Endodermal cell (in vitro differentiated cells): ENCODE measurements around the gene SPOCK1. TPM values are rescaled to one million over a fixed set of nuclear protein-coding genes. Genes with fewer than 3 reads are reported as not detected.

Experiments
- DNase-seq: peaks from one replicate; pipeline ENCODE4 v3.0.0-alpha.2; 2017
- H3K27ac ChIP-seq: 2 replicates; pipeline ENCODE4 v1.5.1; 2013; ENCODE audit warnings: mild to moderate bottlenecking, low read depth, low read length, moderate library complexity
- H3K27me3 ChIP-seq: 2 replicates; pipeline ENCODE4 v1.6.1; 2013; ENCODE audit warnings: mild to moderate bottlenecking, low read length, moderate library complexity; ENCODE audit not compliant: insufficient read depth, control insufficient read depth, poor library complexity, severe bottlenecking
- H3K36me3 ChIP-seq: 2 replicates; pipeline ENCODE4 v1.7.0; 2013; ENCODE audit warnings: mild to moderate bottlenecking, low read length, moderate library complexity; ENCODE audit not compliant: control insufficient read depth, insufficient read depth
- H3K4me1 ChIP-seq: one replicate; pipeline ENCODE4 v1.7.0; 2013; ENCODE audit warnings: low read length; ENCODE audit not compliant: control insufficient read depth, insufficient read depth
- H3K4me3 ChIP-seq: 2 replicates; pipeline ENCODE4 v1.5.1; 2013; ENCODE audit warnings: mild to moderate bottlenecking, low read length, moderate library complexity
- H3K9ac ChIP-seq: 2 replicates; pipeline ENCODE4 v1.6.1; 2013; ENCODE audit warnings: mild to moderate bottlenecking, low read length, moderate library complexity; ENCODE audit not compliant: poor library complexity, severe bottlenecking; ENCODE audit errors: extremely low read depth
- H3K9me3 ChIP-seq: 2 replicates; pipeline ENCODE4 v1.6.1; 2013; ENCODE audit warnings: mild to moderate bottlenecking, low read length, moderate library complexity; ENCODE audit not compliant: control insufficient read depth
- H3K27ac Mint-ChIP-seq: 2 replicates; pipeline ENCODE4 v1.8.0; 2020; ENCODE audit warnings: mixed read lengths
- H3K27me3 Mint-ChIP-seq: 2 replicates; pipeline ENCODE4 v1.8.0; 2021; ENCODE audit warnings: mild to moderate bottlenecking, mixed read lengths; ENCODE audit not compliant: insufficient read depth
- H3K36me3 Mint-ChIP-seq: 2 replicates; pipeline ENCODE4 v1.8.0; 2020; ENCODE audit warnings: low read depth, mixed read lengths
- H3K4me1 Mint-ChIP-seq: 2 replicates; pipeline ENCODE4 v1.8.0; 2020; ENCODE audit warnings: mixed read lengths
- H3K4me3 Mint-ChIP-seq: 2 replicates; pipeline ENCODE4 v1.8.0; 2020; ENCODE audit warnings: mild to moderate bottlenecking, moderate library complexity, mixed read lengths
- H3K9me3 Mint-ChIP-seq: 2 replicates; pipeline ENCODE4 v1.8.0; 2020; ENCODE audit warnings: mild to moderate bottlenecking, mixed read lengths
- CTCF ChIP-seq: fragments of 200-600 bp; sonication (generic); conservative IDR thresholded peaks from 2 replicates; pipeline ENCODE4 v1.5.0; 2021; ENCODE audit warnings: antibody characterized with exemption, mild to moderate bottlenecking
- WGBS, 2 experiments: methylation state at CpG; one replicate each; pipeline versions ENCODE4 v1.1.5 to v1.1.7; 2013; ENCODE audit warnings: missing lambda C conversion rate in 2 of 2, mixed read lengths in 1 of 2; ENCODE audit not compliant: insufficient coverage in 1 of 2, insufficient read length in 1 of 2; 5-methylcytosine and 5-hydroxymethylcytosine counted together
- total RNA-seq, 2 donors: library from RNA; stranded (reverse); fragmentation: NEBNext Ultra II Directional in 1 of 2; extraction: Animal tissue kit (Norgen Biotek cat#: 25700) in 1 of 2; gene quantifications; 2 replicates in 1 of 2; 3 replicates in 1 of 2; pipeline ENCODE4 v1.2.1, GENCODE V29; 2021

Gene SPOCK1
- total RNA-seq, 2 donors from 2014 or later = 25.8 to 39.8 TPM

DNA sequence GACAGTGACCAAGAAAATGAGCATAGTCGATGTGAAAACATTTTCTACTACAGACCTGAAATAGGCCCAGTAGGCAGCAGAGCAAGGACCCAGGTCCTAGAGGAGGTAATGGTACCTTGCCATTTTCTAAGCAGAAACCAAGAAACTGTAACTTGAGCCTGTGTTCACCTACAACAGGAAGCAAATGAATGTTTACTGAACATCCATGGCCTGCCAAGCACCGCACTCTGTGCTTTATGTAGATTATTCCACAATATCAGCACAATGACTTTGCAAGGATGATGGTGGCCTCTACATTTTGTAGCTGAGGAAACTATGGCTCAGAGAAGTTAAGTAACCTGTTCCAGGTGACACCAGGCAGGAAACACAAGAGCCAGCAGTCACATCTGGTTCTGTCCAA, 215.3 kb downstream of the SPOCK1 start:
- WGBS, 2 experiments = 92 to 100% methylated on average over 1 to 2 of the region's 2 CpGs
- peaks cover 7% of the 10 kb centered on the region for H3K4me1 ChIP-seq
- no peaks in the 10 kb centered on the region for H3K9me3 Mint-ChIP-seq
- no peak overlapping the region for H3K9ac ChIP-seq
- H3K27ac ChIP-seq = no peak overlapping the region
- H3K36me3 Mint-ChIP-seq = no peaks in the 10 kb centered on the region
- peaks cover 10% of the 10 kb centered on the region for H3K27me3 ChIP-seq
- no peak overlapping the region for H3K4me3 ChIP-seq
- H3K4me3 Mint-ChIP-seq = no peak overlapping the region
- H3K9me3 ChIP-seq = no peaks in the 10 kb centered on the region
- peaks cover 54% of the 10 kb centered on the region for H3K27me3 Mint-ChIP-seq
- H3K27ac Mint-ChIP-seq = no peak overlapping the region
- no peak for TF ChIP-seq CTCF
- H3K4me1 Mint-ChIP-seq = peaks cover 40% of the 10 kb centered on the region
- DNase-seq = no peak
- H3K36me3 ChIP-seq = no peaks in the 10 kb centered on the region

DNA sequence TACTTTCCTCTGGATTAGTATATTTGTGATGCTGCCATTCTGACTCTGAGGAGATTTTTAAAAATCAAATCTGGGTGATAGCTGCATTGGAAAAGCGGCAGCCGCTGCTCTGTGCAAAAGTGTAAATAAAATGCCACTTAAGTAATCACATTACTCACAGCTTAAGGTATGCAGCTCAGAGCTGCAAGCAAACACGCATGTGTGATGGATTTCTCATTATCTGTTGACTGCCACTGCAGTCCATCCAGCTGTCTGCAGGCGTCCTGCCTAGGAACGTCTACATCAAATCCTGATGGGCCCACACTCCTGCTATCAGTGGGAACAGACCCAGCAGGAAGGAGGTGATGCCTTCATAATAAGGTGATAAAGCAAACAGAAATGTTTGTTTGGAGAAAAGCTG, 216.9 kb downstream of the SPOCK1 start:
- H3K4me1 Mint-ChIP-seq = peaks cover 40% of the 10 kb centered on the region

GRCh38 chr5:137281201-137281600, 217.9 kb downstream of the SPOCK1 start:
- no peak for DNase-seq
- Histone ChIP-seq H3K4me1 (peaks cover 7% of the 10 kb centered on the region), H3K9me3 (no peaks in the 10 kb centered on the region), H3K27me3 (no peaks in the 10 kb centered on the region), H3K4me3 (no peak overlapping the region), H3K36me3 (no peaks in the 10 kb centered on the region), H3K9ac (no peak overlapping the region), H3K27ac (no peak overlapping the region)
- no peak for TF ChIP-seq CTCF
- H3K27ac Mint-ChIP-seq = no peak overlapping the region
- no peak overlapping the region for H3K4me3 Mint-ChIP-seq
- peaks cover 40% of the 10 kb centered on the region for H3K4me1 Mint-ChIP-seq
- peaks cover 52% of the 10 kb centered on the region for H3K27me3 Mint-ChIP-seq
- WGBS, 2 experiments = 90 to 100% methylated on average over 1 of the region's 1 CpG
- no peaks in the 10 kb centered on the region for H3K36me3 Mint-ChIP-seq
- no peaks in the 10 kb centered on the region for H3K9me3 Mint-ChIP-seq

More for the DNA sequence above, 216.9 kb downstream of the SPOCK1 start:
- Histone ChIP-seq H3K4me3 (no peak overlapping the region), H3K27ac (no peak overlapping the region), H3K4me1 (peaks cover 7% of the 10 kb centered on the region), H3K9ac (no peak overlapping the region), H3K9me3 (no peaks in the 10 kb centered on the region), H3K27me3 (peaks cover under 1% of the 10 kb centered on the region), H3K36me3 (no peaks in the 10 kb centered on the region)
- no peak for TF ChIP-seq CTCF
- Mint-ChIP-seq H3K4me3 (no peak overlapping the region), H3K27ac (no peak overlapping the region), H3K9me3 (no peaks in the 10 kb centered on the region), H3K27me3 (peaks cover 56% of the 10 kb centered on the region), H3K36me3 (no peaks in the 10 kb centered on the region)
- peak; percentile 62 for DNase-seq
- 68% methylated on average over 4 to 5 of the region's 5 CpGs for WGBS, 2 experiments
